ENCODE measurements around the gene CHD9.

GRCh38 chr16:53191413-53191812, 136.6 kb downstream of the CHD9 start:
- TF ChIP-seq CTCF (IDR thresholded peaks at IDR 0.05) (no peak), POLR2AphosphoS5 (IDR thresholded peaks at IDR 0.05) (no peak), EP300 (IDR thresholded peaks at IDR 0.05; ENCODE audit: low read depth) (no peak), POLR2A (IDR thresholded peaks at IDR 0.05) (no peak)
